CD14-positive monocyte (primary cell): ENCODE measurements around the gene SOX5. TPM values are rescaled to one million over a fixed set of nuclear protein-coding genes. Genes with fewer than 3 reads are reported as not detected.

Source experiments
- DNase-seq, 3 donors: peaks; one replicate each; pipeline ENCODE4 v3.0.0-alpha.2; 2011 to 2022
- H2AFZ ChIP-seq: 2 replicates; pipeline ENCODE4 v1.6.0; 2012; ENCODE audit warnings: mild to moderate bottlenecking, low read depth, low read length, inconsistent platforms; ENCODE audit not compliant: insufficient read depth, poor library complexity, severe bottlenecking
- H3K27ac ChIP-seq, 2 donors: 1 replicate in 1 of 2; 2 replicates in 1 of 2; pipeline ENCODE4 v1.5.1; 2012 to 2013; ENCODE audit warnings: low read length in 2 of 2, control low read depth in 1 of 2, inconsistent platforms in 1 of 2, low read depth in 1 of 2, mild to moderate bottlenecking in 1 of 2
- H3K27me3 ChIP-seq, 2 donors: one replicate each; pipeline versions ENCODE4 v1.6.0 to v1.6.1; 2011 to 2013; ENCODE audit warnings: low read length in 2 of 2; ENCODE audit not compliant: control insufficient read depth in 2 of 2, insufficient read depth in 2 of 2
- H3K36me3 ChIP-seq, 2 donors: replicated peaks in 1 of 2; 1 replicate in 1 of 2; 2 replicates in 1 of 2; pipeline versions ENCODE4 v1.5.1 to v1.6.1; 2012 to 2013; ENCODE audit warnings: low read length in 2 of 2, control low read depth in 1 of 2, inconsistent platforms in 1 of 2, mild to moderate bottlenecking in 1 of 2; ENCODE audit not compliant: insufficient read depth in 2 of 2, control insufficient read depth in 1 of 2
- H3K4me1 ChIP-seq, 2 donors: 1 replicate in 1 of 2; 2 replicates in 1 of 2; pipeline versions ENCODE4 v1.5.1 to v1.6.1; 2012 to 2013; ENCODE audit warnings: low read length in 2 of 2, control low read depth in 1 of 2, inconsistent platforms in 1 of 2, mild to moderate bottlenecking in 1 of 2, moderate library complexity in 1 of 2; ENCODE audit not compliant: insufficient read depth in 2 of 2, control insufficient read depth in 1 of 2
- H3K4me2 ChIP-seq: replicated peaks from 2 replicates; pipeline ENCODE3; 2012; ENCODE audit warnings: low read length, moderate library complexity, mild to moderate bottlenecking; ENCODE audit not compliant: poor library complexity, severe bottlenecking; ENCODE audit errors: extremely low read depth
- H3K4me3 ChIP-seq, 3 experiments: fragments of 200-600 bp in 1 of 3; sonication (generic) in 1 of 3; replicated peaks in 1 of 3; 1 replicate in 2 of 3; 2 replicates in 1 of 3; pipeline ENCODE4 v1.5.1; 2011 to 2013; ENCODE audit warnings: low read length in 3 of 3, mild to moderate bottlenecking in 3 of 3, control low read depth in 2 of 3, low read depth in 2 of 3, inconsistent platforms in 1 of 3, moderate library complexity in 1 of 3
- H3K79me2 ChIP-seq: 2 replicates; pipeline ENCODE4 v1.6.0; 2012; ENCODE audit warnings: mild to moderate bottlenecking, control low read depth, inconsistent platforms, low read length, moderate library complexity; ENCODE audit not compliant: insufficient read depth
- H3K9ac ChIP-seq: 2 replicates; pipeline ENCODE4 v1.6.0; 2017; ENCODE audit warnings: low read length, mild to moderate bottlenecking; ENCODE audit not compliant: insufficient read depth, poor library complexity, severe bottlenecking
- H3K9me3 ChIP-seq, 2 donors: replicated peaks in 1 of 2; 1 replicate in 1 of 2; 2 replicates in 1 of 2; pipeline versions ENCODE4 v1.5.1 to v1.6.1; 2012 to 2013; ENCODE audit warnings: low read length in 2 of 2, control low read depth in 1 of 2; ENCODE audit not compliant: control insufficient read depth in 1 of 2, insufficient read depth in 1 of 2
- H4K20me1 ChIP-seq: 2 replicates; pipeline ENCODE4 v1.6.0; 2012; ENCODE audit warnings: mild to moderate bottlenecking, low read length, control low read depth, moderate library complexity; ENCODE audit not compliant: insufficient read depth
- H3K27ac Mint-ChIP-seq, 7 donors: one replicate each; pipeline ENCODE4 v1.8.0; 2020; ENCODE audit warnings: mild to moderate bottlenecking in 7 of 7, mixed read lengths in 7 of 7, moderate library complexity in 6 of 7, inconsistent platforms in 2 of 7
- H3K27me3 Mint-ChIP-seq, 3 donors: one replicate each; pipeline ENCODE4 v1.8.0; 2021 to 2022; ENCODE audit warnings: low read depth in 3 of 3, mild to moderate bottlenecking in 3 of 3, mixed read lengths in 3 of 3, moderate library complexity in 3 of 3, inconsistent platforms in 1 of 3
- H3K36me3 Mint-ChIP-seq, 2 donors: one replicate each; pipeline ENCODE4 v1.8.0; 2020; ENCODE audit warnings: mixed read lengths in 2 of 2, inconsistent platforms in 1 of 2, mild to moderate bottlenecking in 1 of 2
- H3K4me1 Mint-ChIP-seq: one replicate; pipeline ENCODE4 v1.8.0; 2020; ENCODE audit warnings: mild to moderate bottlenecking, mixed read lengths
- H3K4me3 Mint-ChIP-seq, 2 donors: one replicate each; pipeline ENCODE4 v1.8.0; 2020; ENCODE audit warnings: mild to moderate bottlenecking in 2 of 2, mixed read lengths in 2 of 2, moderate library complexity in 1 of 2
- H3K9me3 Mint-ChIP-seq, 7 donors: one replicate each; pipeline ENCODE4 v1.8.0; 2020 to 2022; ENCODE audit warnings: mixed read lengths in 7 of 7, mild to moderate bottlenecking in 6 of 7, moderate library complexity in 6 of 7, inconsistent platforms in 2 of 7
- CTCF ChIP-seq: fragments of 200-600 bp; IDR thresholded peaks from one replicate; pipeline ENCODE4 v1.8.0; 2022; ENCODE audit warnings: antibody characterized with exemption, mild to moderate bottlenecking
- WGBS: methylation state at CpG from one replicate; pipeline ENCODE4 v1.1.5; 2013; ENCODE audit warnings: missing lambda C conversion rate; ENCODE audit not compliant: insufficient coverage; 5-methylcytosine and 5-hydroxymethylcytosine counted together
- intact Hi-C, 2 donors: fragments of 100-400 bp; cut with micrococcal nuclease; formaldehyde crosslinking; loops; one replicate each; pipeline versions ENCODE4 v1.15.0 to v1.15.1; 2023
- polyA plus RNA-seq, 3 donors: library from polyadenylated mRNA; depleted of rRNA in 1 of 3; unstranded in 2 of 3; stranded (reverse) in 1 of 3; fragments of 300-500 nt in 2 of 3; fragments of >200 nt in 1 of 3; fragmentation: Illumina TruSeq in 2 of 3; gene quantifications; 1 replicate in 2 of 3; 2 replicates in 1 of 3; pipeline ENCODE4 v1.2.3, GENCODE V29; 2012 to 2021

SOX5 gene
- polyA plus RNA-seq, 3 donors = not detected

- no peaks in the 10 kb centered on the region for H3K27me3 Mint-ChIP-seq
Measured at GRCh38 chr12:23669691-23670090, 279.8 kb downstream of the SOX5 start.

GRCh38 chr12:23666866-23667265 lies 282.6 kb downstream of the SOX5 start:
- TF ChIP-seq CTCF = no peak
- Histone ChIP-seq H3K36me3 (no peaks in the 10 kb centered on the region), H3K79me2 (no peaks in the 10 kb centered on the region), H3K27me3 (no peaks in the 10 kb centered on the region), H4K20me1 (no peaks in the 10 kb centered on the region), H3K27ac (no peak overlapping the region), H3K9me3 (no peaks in the 10 kb centered on the region), H2AFZ (no peak overlapping the region), H3K4me1 (no peaks in the 10 kb centered on the region), H3K4me2 (no peak overlapping the region), H3K4me3 (no peak overlapping the region), H3K9ac (no peak overlapping the region)
- Mint-ChIP-seq H3K27ac (no peak overlapping the region), H3K4me3 (no peak overlapping the region), H3K36me3 (no peaks in the 10 kb centered on the region), H3K9me3 (peaks cover 0 to 3% (median 0%) of the 10 kb centered on the region in 7 donors), H3K27me3 (no peaks in the 10 kb centered on the region), H3K4me1 (no peaks in the 10 kb centered on the region)
- WGBS = no CpG with 5 or more reads among the region's 5 CpGs
- DNase-seq = no peak
- intact Hi-C loops = no loop called here

More at GRCh38 chr12:23669691-23670090, 279.8 kb downstream of the SOX5 start:
- WGBS = 95% methylated on average over 4 of the region's 6 CpGs
- Mint-ChIP-seq H3K27ac (no peak overlapping the region), H3K9me3 (peaks cover 0 to 3% (median 0%) of the 10 kb centered on the region in 7 donors), H3K4me1 (no peaks in the 10 kb centered on the region), H3K36me3 (no peaks in the 10 kb centered on the region), H3K4me3 (no peak overlapping the region)
- no peaks in the 10 kb centered on the region for H3K9me3 ChIP-seq
- H3K27ac ChIP-seq = no peak overlapping the region
- H3K4me2 ChIP-seq = no peak overlapping the region
- H3K9ac ChIP-seq = no peak overlapping the region
- H3K36me3 ChIP-seq = no peaks in the 10 kb centered on the region
- TF ChIP-seq CTCF = no peak
- no peak overlapping the region for H2AFZ ChIP-seq
- no peaks in the 10 kb centered on the region for H4K20me1 ChIP-seq
- H3K4me1 ChIP-seq = no peaks in the 10 kb centered on the region
- H3K79me2 ChIP-seq = no peaks in the 10 kb centered on the region
- H3K27me3 ChIP-seq = no peaks in the 10 kb centered on the region
- no peak overlapping the region for H3K4me3 ChIP-seq
- DNase-seq = no peak
- intact Hi-C loops = no loop called here
